Measurements from ENCODE around the gene WDR37.

- no peak for TF ChIP-seq CTCF (IDR thresholded peaks at IDR 0.05)
- no peak for TF ChIP-seq MAX (IDR thresholded peaks at IDR 0.05; ENCODE audit: low read depth)
- no peak for TF ChIP-seq CHD2 (IDR thresholded peaks at IDR 0.05; ENCODE audit: low read length, partially characterized antibody)
- TF ChIP-seq YY1 (IDR thresholded peaks at IDR 0.05; ENCODE audit: low read depth) = no peak
- TF ChIP-seq POLR2AphosphoS5 (IDR thresholded peaks at IDR 0.05; ENCODE audit: low read depth, low read length) = no peak
- TF ChIP-seq EZH2phosphoT487 (IDR thresholded peaks at IDR 0.05; ENCODE audit: borderline replicate concordance, low read depth) = no peak
Observed at GRCh38 chr10:1138529-1138928, 82.3 kb downstream of the WDR37 start.
